MCF 10A (cell line): ENCODE measurements around the gene HOXB7. TPM values are rescaled to one million over a fixed set of nuclear protein-coding genes. Genes with fewer than 3 reads are reported as not detected.

Experiments used
- BruUV-seq: library from RNA; stranded (reverse); fragments of 400-500 nt; replicated peaks from 2 replicates; lab custom pipeline; 2021; lab: Mats Ljungman, UMichigan
- CTCF ChIA-PET: fragments of 300-600 bp; sonication (Branson Sonifier 250); formaldehyde crosslinking; extraction: SDS; loops from one replicate; lab custom pipeline; 2021; ENCODE audit warnings: antibody characterized with exemption, inconsistent platforms; lab: Yijun Ruan, JAX
- POLR2A ChIA-PET: fragments of 300-600, 350-650 bp; sonication (Branson Sonifier 250); formaldehyde crosslinking; extraction: SDS; loops from one replicate; lab custom pipeline; 2020; ENCODE audit warnings: antibody characterized with exemption, inconsistent platforms; lab: Yijun Ruan, JAX
- DNase-seq: peaks from one replicate; pipeline ENCODE4 v3.0.0-alpha.2; 2018; ENCODE audit not compliant: unreplicated experiment
- H3K27ac Mint-ChIP-seq: one replicate; pipeline ENCODE4 v1.8.0; 2022; ENCODE audit warnings: mild to moderate bottlenecking, low read depth, mixed read lengths; ENCODE audit not compliant: unreplicated experiment
- H3K27me3 Mint-ChIP-seq: one replicate; pipeline ENCODE4 v1.8.0; 2022; ENCODE audit warnings: mixed read lengths; ENCODE audit not compliant: insufficient read depth, unreplicated experiment
- H3K36me3 Mint-ChIP-seq: one replicate; pipeline ENCODE4 v1.8.0; 2022; ENCODE audit warnings: mild to moderate bottlenecking, moderate library complexity, mixed read lengths; ENCODE audit not compliant: insufficient read depth, unreplicated experiment
- H3K4me1 Mint-ChIP-seq: one replicate; pipeline ENCODE4 v1.8.0; 2022; ENCODE audit warnings: mixed read lengths; ENCODE audit not compliant: insufficient read depth, unreplicated experiment
- H3K4me3 Mint-ChIP-seq: one replicate; pipeline ENCODE4 v1.8.0; 2022; ENCODE audit warnings: mild to moderate bottlenecking, moderate library complexity, mixed read lengths; ENCODE audit not compliant: unreplicated experiment
- H3K9me3 Mint-ChIP-seq: one replicate; pipeline ENCODE4 v1.8.0; 2022; ENCODE audit warnings: mixed read lengths; ENCODE audit not compliant: unreplicated experiment
- CTCF ChIP-seq: fragments of 200-600 bp; IDR thresholded peaks from one replicate; pipeline ENCODE4 v1.8.0; 2022; ENCODE audit warnings: antibody characterized with exemption, mild to moderate bottlenecking; ENCODE audit not compliant: unreplicated experiment
- intact Hi-C: fragments of 100-400 bp; cut with micrococcal nuclease; formaldehyde crosslinking; loops from 2 replicates; pipeline ENCODE4 v1.14.1; 2022
- total RNA-seq: library from RNA; stranded (reverse); gene quantifications from 2 replicates; pipeline ENCODE4 v1.2.3, GENCODE V29; 2022

Gene HOXB7
- total RNA-seq, 1 experiment from 2014 or later = not detected

- DNase-seq = no peak
- ChIA-PET CTCF (interaction anchor here (0.7 to 1.6 kb wide), 4 partner anchors 13 to 730 kb away, joined by 3 to 6 read pairs (median 3); no protein-coding TSS in a partner anchor), POLR2A (interaction anchor here (0.7 kb wide), 2 partner anchors 189 to 1665 kb away, joined by 3 read pairs; no protein-coding TSS in a partner anchor)
- no TSS peak for BruUV-seq
- intact Hi-C loops = no loop called here
- H3K36me3 Mint-ChIP-seq = peaks cover 7% of the 10 kb centered on the region
- no peak overlapping the region for H3K27ac Mint-ChIP-seq
- peaks cover 99% of the 10 kb centered on the region for H3K27me3 Mint-ChIP-seq
- H3K4me1 Mint-ChIP-seq = peaks cover 6% of the 10 kb centered on the region
- no peak overlapping the region for H3K4me3 Mint-ChIP-seq
- no peaks in the 10 kb centered on the region for H3K9me3 Mint-ChIP-seq
- no peak for TF ChIP-seq CTCF
Observed at GRCh38 chr17:48623583-48623982, 12.8 kb upstream of the HOXB7 start.

GRCh38 chr17:48622857-48623256 is 12.0 kb upstream of the HOXB7 start:
- DNase-seq = no peak
- intact Hi-C loops = no loop called here
- no peak for TF ChIP-seq CTCF
- Mint-ChIP-seq H3K36me3 (peaks cover 7% of the 10 kb centered on the region), H3K4me3 (no peak overlapping the region), H3K4me1 (peaks cover 6% of the 10 kb centered on the region), H3K27ac (no peak overlapping the region), H3K27me3 (peaks cover 99% of the 10 kb centered on the region), H3K9me3 (no peaks in the 10 kb centered on the region)
- ChIA-PET POLR2A (no interaction called here), CTCF (interaction anchor here (0.7 to 1.1 kb wide), 4 partner anchors 13 to 729 kb away, joined by 3 read pairs; no protein-coding TSS in a partner anchor)
- BruUV-seq = no TSS peak

- H3K36me3 Mint-ChIP-seq = peaks cover 7% of the 10 kb centered on the region
Observed at GRCh38 chr17:48621410-48622392, 10.9 kb upstream of the HOXB7 start.

More at GRCh38 chr17:48621410-48622392, 10.9 kb upstream of the HOXB7 start:
- H3K27me3 Mint-ChIP-seq = peaks cover 99% of the 10 kb centered on the region
- no peak overlapping the region for H3K4me3 Mint-ChIP-seq
- H3K4me1 Mint-ChIP-seq = peaks cover 10% of the 10 kb centered on the region
- no peak overlapping the region for H3K27ac Mint-ChIP-seq
- no peaks in the 10 kb centered on the region for H3K9me3 Mint-ChIP-seq
- POLR2A ChIA-PET = interaction anchor here (0.5 kb wide), 1 partner anchor 22 kb away, joined by 3 read pairs; no protein-coding TSS in a partner anchor
- intact Hi-C loops = no loop called here
- no peak for DNase-seq
- no peak for TF ChIP-seq CTCF
- CTCF ChIA-PET = interaction anchor here (0.6 to 1.4 kb wide), 9 partner anchors 12 to 638 kb away, joined by 3 to 4 read pairs (median 4); no protein-coding TSS in a partner anchor
- BruUV-seq = no TSS peak
